ENCODE data around the gene MICAL2. TPM values are rescaled to one million over a fixed set of nuclear protein-coding genes. Genes with fewer than 3 reads are reported as not detected.

The MICAL2 gene
- total and polyA plus RNA-seq, 2 donors (not counting 1 experiment from before 2014, with no cell fraction given), result 0.32 to 0.40 TPM

GRCh38 chr11:12198251-12199222 is 88.1 kb downstream of the MICAL2 start:
- Histone ChIP-seq H3K27me3 (replicated peaks in 1 of 4; ENCODE audit: control extremely low read depth in 1 of 4, control insufficient read depth in 3 of 4, insufficient read depth in 4 of 4, low read length in 3 of 4) (no peaks in the 10 kb centered on the region), H4K20me1 (ENCODE audit: control insufficient read depth, insufficient read depth, low read length, poor library complexity, severe bottlenecking) (no peaks in the 10 kb centered on the region), H2AFZ (ENCODE audit: insufficient read depth, low read depth, low read length, poor library complexity, severe bottlenecking) (no peak overlapping the region), H3K9ac (ENCODE audit: low read length) (no peak overlapping the region), H3K4me2 (replicated peaks; ENCODE audit: low read depth, low read length, poor library complexity, severe bottlenecking) (no peak overlapping the region), H3K4me3 (ENCODE audit: control extremely low read depth in 1 of 5, extremely low read depth in 1 of 5, insufficient read depth in 1 of 5, low read depth in 2 of 5, low read length in 4 of 5) (no peak overlapping the region), H3K9me3 (ENCODE audit: control extremely low read depth in 1 of 3, control insufficient read depth in 2 of 3, insufficient read depth in 1 of 3, low read length in 2 of 3) (peaks cover 0 to 2% (median 0%) of the 10 kb centered on the region in 3 donors), H3K79me2 (ENCODE audit: control insufficient read depth, insufficient read depth, low read length) (no peaks in the 10 kb centered on the region), H3K27ac (ENCODE audit: low read length in 2 of 2) (no peak overlapping the region), H3K36me3 (replicated peaks in 1 of 2; ENCODE audit: control extremely low read depth in 1 of 2, control insufficient read depth in 1 of 2, extremely low read depth in 1 of 2, insufficient read depth in 2 of 2, low read length in 1 of 2) (no peaks in the 10 kb centered on the region), H3K4me1 (ENCODE audit: control insufficient read depth in 2 of 2, insufficient read depth in 2 of 2, low read length in 2 of 2) (no peaks in the 10 kb centered on the region)
- Mint-ChIP-seq H3K4me3 (no peak overlapping the region), H3K27me3 (peaks cover 3% of the 10 kb centered on the region), H3K27ac (no peak overlapping the region), H3K9me3 (ENCODE audit: insufficient read depth) (no peaks in the 10 kb centered on the region), H3K4me1 (no peaks in the 10 kb centered on the region)
- WGBS (ENCODE audit: insufficient coverage), result 84% methylated on average over 6 of the region's 8 CpGs
- DNase-seq (no peak), ATAC-seq (ENCODE audit: low read depth) (no peak)
- ChIA-PET CTCF (interaction anchor here (1.3 kb wide), 1 partner anchor 82 kb away, joined by 3 read pairs; no protein-coding TSS in a partner anchor), POLR2A (no interaction called here)
- TF ChIP-seq CTCF (IDR thresholded peaks at IDR 0.05) (no peak), EZH2 (IDR thresholded peaks at IDR 0.05; ENCODE audit: borderline replicate concordance, insufficient read depth, low read depth, low read length, poor library complexity, severe bottlenecking) (no peak)
- intact Hi-C loops (cut with micrococcal nuclease), result no loop called here

Data from B cell (primary cell).